Measurements from ENCODE around the gene MRTFA. TPM values are rescaled to one million over a fixed set of nuclear protein-coding genes. Genes with fewer than 3 reads are reported as not detected.

The MRTFA gene
- total and polyA plus RNA-seq, 9 of the 15 experiments (the other 6 are each of a cell fraction or from before 2014, with no cell fraction given), result 0.84 to 21.1 (median 3.7) TPM

- TF ChIP-seq, protein P1, sequence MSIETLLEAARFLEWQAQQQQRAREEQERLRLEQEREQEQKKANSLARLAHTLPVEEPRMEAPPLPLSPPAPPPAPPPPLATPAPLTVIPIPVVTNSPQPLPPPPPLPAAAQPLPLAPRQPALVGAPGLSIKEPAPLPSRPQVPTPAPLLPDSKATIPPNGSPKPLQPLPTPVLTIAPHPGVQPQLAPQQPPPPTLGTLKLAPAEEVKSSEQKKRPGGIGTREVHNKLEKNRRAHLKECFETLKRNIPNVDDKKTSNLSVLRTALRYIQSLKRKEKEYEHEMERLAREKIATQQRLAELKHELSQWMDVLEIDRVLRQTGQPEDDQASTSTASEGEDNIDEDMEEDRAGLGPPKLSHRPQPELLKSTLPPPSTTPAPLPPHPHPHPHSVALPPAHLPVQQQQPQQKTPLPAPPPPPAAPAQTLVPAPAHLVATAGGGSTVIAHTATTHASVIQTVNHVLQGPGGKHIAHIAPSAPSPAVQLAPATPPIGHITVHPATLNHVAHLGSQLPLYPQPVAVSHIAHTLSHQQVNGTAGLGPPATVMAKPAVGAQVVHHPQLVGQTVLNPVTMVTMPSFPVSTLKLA (conservative IDR thresholded peaks at IDR 0.05), result peak in 1 of 2 experiments; percentile 61; a peak in 2 of 4 replicates
- TF ChIP-seq SLC30A9 (CRISPR knock-in tag; IDR thresholded peaks at IDR 0.05), result no peak
These were observed 137.3 kb downstream of the MRTFA start (continued) for GRCh38 chr22:40499209-40499623.

DNA sequence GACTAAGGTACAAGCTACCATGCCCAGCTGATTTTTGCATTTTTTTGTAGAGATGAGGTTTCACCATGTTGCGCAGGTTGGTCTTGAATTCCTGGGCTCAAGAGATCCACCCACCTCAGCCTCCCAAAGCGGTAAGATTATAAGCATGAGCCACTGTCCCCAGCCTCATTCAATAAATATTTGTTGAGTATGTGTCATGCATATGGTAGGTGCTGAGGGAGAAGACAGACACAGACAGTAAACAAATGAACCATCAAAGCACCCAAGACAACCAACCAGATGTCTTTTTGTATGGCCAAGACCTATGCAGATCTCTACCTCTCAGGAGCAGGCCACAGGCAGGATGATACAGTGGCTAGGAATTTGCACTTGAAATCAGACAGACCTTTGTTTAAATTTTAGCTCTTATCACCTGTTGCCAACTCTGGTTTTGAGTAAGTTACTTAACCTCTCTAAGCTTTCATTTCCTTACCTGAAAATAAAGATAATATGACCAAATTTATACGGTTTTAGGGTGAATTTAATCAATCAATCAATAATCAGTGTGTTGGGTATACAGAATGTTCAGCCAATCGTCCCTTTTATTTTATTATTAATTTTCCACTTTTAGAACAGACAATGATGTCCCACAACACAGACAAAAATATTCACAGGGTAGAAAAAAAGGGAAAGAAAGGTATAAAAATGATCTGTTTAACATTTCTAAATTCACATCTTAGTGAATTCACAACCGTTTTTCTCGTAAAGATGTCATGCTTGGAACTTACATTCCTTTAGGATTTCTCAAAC, 137.9 kb downstream of the MRTFA start:
- 0 out of 2 replicates have a peak, but pooled peaks cover 5% of the 10 kb centered on the region for H4K20me1 ChIP-seq (replicated peaks; ENCODE audit: control insufficient read depth, insufficient read depth, low read length)
- ChIA-PET CTCF (ENCODE audit: low intra/inter-chr PET ratio) (no interaction called here), POLR2A (no interaction called here)
- 30% methylated on average over 6 of the region's 6 CpGs for WGBS (ENCODE audit: insufficient coverage, low coverage, missing lambda C conversion rate)
- H3K27me3 ChIP-seq (ENCODE audit: control insufficient read depth in 2 of 2, insufficient read depth in 2 of 2, low read length in 2 of 2), result no peaks in the 10 kb centered on the region
- ATAC-seq (no peak), DNase-seq (ENCODE audit: extremely low read depth in 1 of 4, low spot score in 3 of 4) (peak in 1 of 4 experiments; percentile 11), FAIRE-seq (no peak)
- in situ Hi-C loops (cut with MboI), result no loop called here
- no peak overlapping the region for H3K27ac ChIP-seq (ENCODE audit: extremely low read depth, low read depth, low read length)
- H3K9me1 ChIP-seq (ENCODE audit: control insufficient read depth, insufficient read depth, low read length), result no peaks in the 10 kb centered on the region
- no peak overlapping the region for H3K4me3 ChIP-seq
- H3K36me3 ChIP-seq (ENCODE audit: control insufficient read depth, insufficient read depth, low read length), result no peaks in the 10 kb centered on the region
- no peaks in the 10 kb centered on the region for H3K79me2 ChIP-seq (ENCODE audit: control insufficient read depth, insufficient read depth, low read length)
- H3K4me2 ChIP-seq (ENCODE audit: insufficient read depth, low read length), result no peak overlapping the region
- no peaks in the 10 kb centered on the region; a peak in 1 of 5 replicates for H3K4me1 ChIP-seq (replicated peaks in 1 of 2; ENCODE audit: control insufficient read depth in 2 of 2, insufficient read depth in 2 of 2, low read length in 2 of 2)
- H3K9me3 ChIP-seq (replicated peaks; ENCODE audit: control insufficient read depth, insufficient read depth, low read depth, low read length), result no peaks in the 10 kb centered on the region
- H3K9ac ChIP-seq (ENCODE audit: insufficient read depth in 1 of 2, low read depth in 2 of 2, low read length in 2 of 2), result no peak overlapping the region
- no TSS peak for BruUV-seq (replicated peaks)
- intact Hi-C loops (cut with micrococcal nuclease), result no loop called here
- H2AFZ ChIP-seq (ENCODE audit: low read depth, low read length), result no peak overlapping the region
- TF ChIP-seq POLR2AphosphoS5 (IDR thresholded peaks at IDR 0.05; ENCODE audit: control insufficient read depth, insufficient read depth, low read depth, low read length) (no peak), FOSL1 (tag; conservative IDR thresholded peaks at IDR 0.05) (no peak), ZNF143 (CRISPR knock-in tag; IDR thresholded peaks at IDR 0.05) (no peak), POLR2B (IDR thresholded peaks at IDR 0.05; ENCODE audit: low read depth, partially characterized antibody) (no peak)
- TF ChIP-seq, protein P2, sequence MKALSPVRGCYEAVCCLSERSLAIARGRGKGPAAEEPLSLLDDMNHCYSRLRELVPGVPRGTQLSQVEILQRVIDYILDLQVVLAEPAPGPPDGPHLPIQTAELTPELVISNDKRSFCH (CRISPR knock-in tag; IDR thresholded peaks at IDR 0.05), result no peak
- TF ChIP-seq, protein P2 (tag; IDR thresholded peaks at IDR 0.05), result no peak
- TF ChIP-seq, protein P3, sequence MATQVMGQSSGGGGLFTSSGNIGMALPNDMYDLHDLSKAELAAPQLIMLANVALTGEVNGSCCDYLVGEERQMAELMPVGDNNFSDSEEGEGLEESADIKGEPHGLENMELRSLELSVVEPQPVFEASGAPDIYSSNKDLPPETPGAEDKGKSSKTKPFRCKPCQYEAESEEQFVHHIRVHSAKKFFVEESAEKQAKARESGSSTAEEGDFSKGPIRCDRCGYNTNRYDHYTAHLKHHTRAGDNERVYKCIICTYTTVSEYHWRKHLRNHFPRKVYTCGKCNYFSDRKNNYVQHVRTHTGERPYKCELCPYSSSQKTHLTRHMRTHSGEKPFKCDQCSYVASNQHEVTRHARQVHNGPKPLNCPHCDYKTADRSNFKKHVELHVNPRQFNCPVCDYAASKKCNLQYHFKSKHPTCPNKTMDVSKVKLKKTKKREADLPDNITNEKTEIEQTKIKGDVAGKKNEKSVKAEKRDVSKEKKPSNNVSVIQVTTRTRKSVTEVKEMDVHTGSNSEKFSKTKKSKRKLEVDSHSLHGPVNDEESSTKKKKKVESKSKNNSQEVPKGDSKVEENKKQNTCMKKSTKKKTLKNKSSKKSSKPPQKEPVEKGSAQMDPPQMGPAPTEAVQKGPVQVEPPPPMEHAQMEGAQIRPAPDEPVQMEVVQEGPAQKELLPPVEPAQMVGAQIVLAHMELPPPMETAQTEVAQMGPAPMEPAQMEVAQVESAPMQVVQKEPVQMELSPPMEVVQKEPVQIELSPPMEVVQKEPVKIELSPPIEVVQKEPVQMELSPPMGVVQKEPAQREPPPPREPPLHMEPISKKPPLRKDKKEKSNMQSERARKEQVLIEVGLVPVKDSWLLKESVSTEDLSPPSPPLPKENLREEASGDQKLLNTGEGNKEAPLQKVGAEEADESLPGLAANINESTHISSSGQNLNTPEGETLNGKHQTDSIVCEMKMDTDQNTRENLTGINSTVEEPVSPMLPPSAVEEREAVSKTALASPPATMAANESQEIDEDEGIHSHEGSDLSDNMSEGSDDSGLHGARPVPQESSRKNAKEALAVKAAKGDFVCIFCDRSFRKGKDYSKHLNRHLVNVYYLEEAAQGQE (IDR thresholded peaks at IDR 0.05; ENCODE audit: borderline replicate concordance), result no peak
- TF ChIP-seq, protein P3 (CRISPR knock-in tag; IDR thresholded peaks at IDR 0.05; ENCODE audit: low read depth), result no peak
